CD4-positive, alpha-beta memory T cell (primary cell): Measurements from ENCODE around the gene ISY1. TPM values are rescaled to one million over a fixed set of nuclear protein-coding genes. Genes with fewer than 3 reads are reported as not detected.
"Not testable (repeated sequence)": the region's sequence is repeated elsewhere in the genome, so short reads cannot be mapped to it uniquely, and the experiment has no call there.

Source experiments
- CTCF ChIA-PET: fragments of 350-600 bp; sonication (Branson Sonifier 250); formaldehyde crosslinking; loops from one replicate; lab custom pipeline; 2021; ENCODE audit warnings: inconsistent platforms; ENCODE audit not compliant: partially characterized antibody; lab: Charles Lee
- POLR2A ChIA-PET: fragments of 350-600 bp; sonication (Branson Sonifier 250); formaldehyde crosslinking; loops from one replicate; lab custom pipeline; 2021; ENCODE audit not compliant: partially characterized antibody; lab: Charles Lee
- DNase-seq, 5 donors: peaks; one replicate each; pipeline versions ENCODE4 v3.0.0 to v3.0.0-alpha.2; 2020 to 2022; ENCODE audit warnings: mixed read lengths in 1 of 5
- H3K27ac ChIP-seq: one replicate; pipeline ENCODE4 v1.7.0; 2013; ENCODE audit warnings: low read depth, low read length
- H3K27me3 ChIP-seq: 2 replicates; pipeline ENCODE4 v1.7.0; 2013; ENCODE audit warnings: mild to moderate bottlenecking, low read length, moderate library complexity; ENCODE audit not compliant: insufficient read depth
- H3K36me3 ChIP-seq: 2 replicates; pipeline ENCODE4 v1.7.0; 2013; ENCODE audit warnings: mild to moderate bottlenecking, low read length, moderate library complexity; ENCODE audit not compliant: insufficient read depth
- H3K4me1 ChIP-seq: 2 replicates; pipeline ENCODE4 v1.7.0; 2013; ENCODE audit warnings: mild to moderate bottlenecking, low read length, moderate library complexity; ENCODE audit not compliant: insufficient read depth
- H3K4me3 ChIP-seq, 2 donors: one replicate each; pipeline ENCODE4 v1.7.0; 2013; ENCODE audit warnings: low read length in 2 of 2, mild to moderate bottlenecking in 1 of 2
- H3K9me3 ChIP-seq, 2 donors: one replicate each; pipeline ENCODE4 v1.7.0; 2013; ENCODE audit warnings: low read length in 2 of 2, control low read depth in 1 of 2; ENCODE audit not compliant: control insufficient read depth in 1 of 2
- H3K27ac Mint-ChIP-seq, 7 donors: one replicate each; pipeline ENCODE4 v1.8.0; 2020 to 2021; ENCODE audit warnings: mixed read lengths in 7 of 7, mild to moderate bottlenecking in 6 of 7, inconsistent platforms in 3 of 7, moderate library complexity in 3 of 7
- H3K27me3 Mint-ChIP-seq, 2 donors: one replicate each; pipeline ENCODE4 v1.8.0; 2020 to 2021; ENCODE audit warnings: mixed read lengths in 2 of 2
- H3K36me3 Mint-ChIP-seq, 2 donors: one replicate each; pipeline ENCODE4 v1.8.0; 2020 to 2021; ENCODE audit warnings: mixed read lengths in 2 of 2, inconsistent platforms in 1 of 2, mild to moderate bottlenecking in 1 of 2
- H3K4me1 Mint-ChIP-seq, 4 donors: one replicate each; pipeline ENCODE4 v1.8.0; 2020 to 2021; ENCODE audit warnings: mixed read lengths in 4 of 4, mild to moderate bottlenecking in 1 of 4
- H3K4me3 Mint-ChIP-seq, 8 donors: one replicate each; pipeline ENCODE4 v1.8.0; 2020 to 2021; ENCODE audit warnings: mixed read lengths in 8 of 8, mild to moderate bottlenecking in 7 of 8, moderate library complexity in 6 of 8, inconsistent platforms in 3 of 8
- H3K9me3 Mint-ChIP-seq, 8 donors: one replicate each; pipeline ENCODE4 v1.8.0; 2020 to 2021; ENCODE audit warnings: mixed read lengths in 8 of 8, mild to moderate bottlenecking in 5 of 8, inconsistent platforms in 3 of 8, moderate library complexity in 1 of 8
- intact Hi-C: fragments of 100-400 bp; cut with micrococcal nuclease; formaldehyde crosslinking; loops from one replicate; pipeline ENCODE4 v1.15.1; 2023
- polyA plus RNA-seq, 2 donors: library from polyadenylated mRNA; unstranded; fragments of 300-500 nt; fragmentation: Illumina TruSeq; gene quantifications; one replicate each; pipeline ENCODE4 v1.2.3, GENCODE V29; 2021
- total RNA-seq, 2 experiments: library from RNA; stranded (reverse); gene quantifications; one replicate each; pipeline ENCODE4 v1.2.3, GENCODE V29; 2021

ISY1 gene
- total and polyA plus RNA-seq, 4 experiments from 2014 or later: 29.5 to 104 (median 66.5) TPM

GRCh38 chr3:129117134-129117533 lies 43.7 kb downstream of the ISY1 start:
- intact Hi-C loops: no loop called here
- Histone ChIP-seq H3K4me1 (peaks cover 67% of the 10 kb centered on the region), H3K4me3 (no peak overlapping the region), H3K9me3 (no peaks in the 10 kb centered on the region), H3K27ac (peak overlapping the region; percentile 62), H3K36me3 (peaks cover 16% of the 10 kb centered on the region), H3K27me3 (no peaks in the 10 kb centered on the region)
- no peak for DNase-seq
- Mint-ChIP-seq H3K4me3 (peak overlapping the region; percentile 12 to 98 (median 72)), H3K4me1 (peaks cover 42 to 81% (median 61%) of the 10 kb centered on the region in 4 donors), H3K27ac (peak overlapping the region; percentile 94 to 99 (median 98)), H3K36me3 (peaks cover 31 to 53% of the 10 kb centered on the region in 2 donors), H3K9me3 (peaks cover 0 to 2% (median 0%) of the 10 kb centered on the region in 8 donors), H3K27me3 (no peaks in the 10 kb centered on the region)
- POLR2A ChIA-PET: interaction anchor here (0.6 to 8.7 kb wide), 15 partner anchors 10 to 1005 kb away, joined by 3 to 133 read pairs (median 7); partner anchors contain the start of genes CNBP and COPG1
- CTCF ChIA-PET: interaction anchor here (0.7 to 11.7 kb wide), 7 partner anchors 16 to 147 kb away, joined by 3 to 132 read pairs (median 7); no protein-coding TSS in a partner anchor

GRCh38 chr3:129116482-129116946 lies 44.3 kb downstream of the ISY1 start:
- Histone ChIP-seq H3K36me3 (peaks cover 16% of the 10 kb centered on the region), H3K9me3 (no peaks in the 10 kb centered on the region), H3K27ac (peak overlapping the region; percentile 27), H3K4me3 (peak overlapping the region; percentile 0 to 33), H3K4me1 (peaks cover 67% of the 10 kb centered on the region), H3K27me3 (no peaks in the 10 kb centered on the region)
- Mint-ChIP-seq H3K36me3 (peaks cover 31 to 53% of the 10 kb centered on the region in 2 donors), H3K4me1 (peaks cover 42 to 80% (median 61%) of the 10 kb centered on the region in 4 donors), H3K9me3 (peaks cover 0 to 2% (median 0%) of the 10 kb centered on the region in 8 donors), H3K4me3 (peak overlapping the region; percentile 63 to 94 (median 82)), H3K27me3 (no peaks in the 10 kb centered on the region), H3K27ac (peak overlapping the region; percentile 89 to 97 (median 93))
- ChIA-PET POLR2A (interaction anchor here (0.8 to 8.7 kb wide), 10 partner anchors 13 to 353 kb away, joined by 3 to 133 read pairs (median 6); partner anchors contain the start of gene CNBP), CTCF (interaction anchor here (0.6 to 11.7 kb wide), 9 partner anchors 16 to 100 kb away, joined by 3 to 132 read pairs (median 4); no protein-coding TSS in a partner anchor)
- intact Hi-C loops: no loop called here
- peak in 3 of 5 donors; percentile 19 to 39 (median 22) for DNase-seq

- Histone ChIP-seq H3K27me3 (no peaks in the 10 kb centered on the region), H3K4me3 (no peak overlapping the region), H3K36me3 (peaks cover 19% of the 10 kb centered on the region), H3K27ac (no peak overlapping the region), H3K9me3 (no peaks in the 10 kb centered on the region), H3K4me1 (peaks cover 67% of the 10 kb centered on the region)
- no peaks in the 10 kb centered on the region for H3K27me3 Mint-ChIP-seq
- CTCF ChIA-PET: interaction anchor here (1.1 to 11.7 kb wide), 2 partner anchors 46 to 62 kb away, joined by 3 to 132 read pairs; no protein-coding TSS in a partner anchor
- H3K9me3 Mint-ChIP-seq: peaks cover 0 to 2% (median 0%) of the 10 kb centered on the region in 8 donors
- H3K4me3 Mint-ChIP-seq: peak overlapping the region in 6 of 8 donors; percentile 9 to 57 (median 42)
- POLR2A ChIA-PET: interaction anchor here (0.7 to 7.1 kb wide), 3 partner anchors 7 to 201 kb away, joined by 3 to 34 read pairs (median 3); partner anchors contain the start of genes CNBP and RAB43
- peaks cover 47 to 85% (median 65%) of the 10 kb centered on the region in 4 donors for H3K4me1 Mint-ChIP-seq
- peaks cover 37 to 56% of the 10 kb centered on the region in 2 donors for H3K36me3 Mint-ChIP-seq
- peak overlapping the region; percentile 44 to 92 (median 68) for H3K27ac Mint-ChIP-seq
- DNase-seq: no peak
- intact Hi-C loops: no loop called here
Observed at GRCh38 chr3:129114455-129114854, 46.4 kb downstream of the ISY1 start.

GRCh38 chr3:129112308-129113052 lies 48.4 kb downstream of the ISY1 start:
- peak overlapping the region in 4 of 7 donors; percentile 13 to 78 (median 50) for H3K27ac Mint-ChIP-seq
- peaks cover 36 to 56% of the 10 kb centered on the region in 2 donors for H3K36me3 Mint-ChIP-seq
- H3K9me3 Mint-ChIP-seq: no peaks in the 10 kb centered on the region
- H3K27me3 ChIP-seq: no peaks in the 10 kb centered on the region
- no peaks in the 10 kb centered on the region for H3K27me3 Mint-ChIP-seq
- peaks cover 59% of the 10 kb centered on the region for H3K4me1 ChIP-seq
- CTCF ChIA-PET: interaction anchor here (1.1 to 1.4 kb wide), 2 partner anchors 59 to 61 kb away, joined by 3 to 4 read pairs; no protein-coding TSS in a partner anchor
- no peaks in the 10 kb centered on the region for H3K9me3 ChIP-seq
- DNase-seq: no peak
- H3K4me3 ChIP-seq: no peak overlapping the region
- POLR2A ChIA-PET: interaction anchor here (7.1 kb wide), 1 partner anchor 9 kb away, joined by 34 read pairs; the partner anchor contains the start of gene RAB43
- peaks cover 44 to 80% (median 59%) of the 10 kb centered on the region in 4 donors for H3K4me1 Mint-ChIP-seq
- intact Hi-C loops: no loop called here
- H3K4me3 Mint-ChIP-seq: peak overlapping the region in 2 of 8 donors; percentile 17 to 52
- H3K27ac ChIP-seq: no peak overlapping the region
- peaks cover 20% of the 10 kb centered on the region for H3K36me3 ChIP-seq

- intact Hi-C loops, H3K27me3 ChIP-seq, H3K4me3 Mint-ChIP-seq, DNase-seq, H3K9me3 Mint-ChIP-seq, H3K27me3 Mint-ChIP-seq, H3K4me3 ChIP-seq, H3K9me3 ChIP-seq, H3K27ac ChIP-seq: not testable (repeated sequence)
- H3K4me1 ChIP-seq: peaks cover 58% of the 10 kb centered on the region
- POLR2A ChIA-PET: interaction anchor here (7.1 kb wide), 1 partner anchor 10 kb away, joined by 34 read pairs; the partner anchor contains the start of gene RAB43
- H3K36me3 ChIP-seq: peaks cover 31% of the 10 kb centered on the region
- Mint-ChIP-seq H3K27ac (peak overlapping the region in 4 of 7 donors; percentile 2 to 65 (median 46)), H3K36me3 (peaks cover 31 to 56% of the 10 kb centered on the region in 2 donors), H3K4me1 (peaks cover 38 to 80% (median 55%) of the 10 kb centered on the region in 4 donors)
- CTCF ChIA-PET: interaction anchor here (1.4 kb wide), 1 partner anchor 58 kb away, joined by 4 read pairs; no protein-coding TSS in a partner anchor
Observed at GRCh38 chr3:129111076-129111780, 49.6 kb downstream of the ISY1 start.

- no peak overlapping the region for H3K4me3 Mint-ChIP-seq
- H3K4me1 ChIP-seq: peaks cover 58% of the 10 kb centered on the region
Observed at GRCh38 chr3:129107793-129108192, 53.1 kb downstream of the ISY1 start.

More at GRCh38 chr3:129107793-129108192, 53.1 kb downstream of the ISY1 start:
- H3K36me3 ChIP-seq: peaks cover 36% of the 10 kb centered on the region
- no peaks in the 10 kb centered on the region for H3K9me3 ChIP-seq
- no peak for DNase-seq
- POLR2A ChIA-PET: interaction anchor here (1.3 to 7.1 kb wide), 2 partner anchors 13 to 208 kb away, joined by 6 to 34 read pairs; partner anchors contain the start of gene RAB43
- intact Hi-C loops: no loop called here
- Mint-ChIP-seq H3K36me3 (peaks cover 22 to 52% of the 10 kb centered on the region in 2 donors), H3K9me3 (no peaks in the 10 kb centered on the region), H3K27me3 (no peaks in the 10 kb centered on the region), H3K4me1 (peaks cover 39 to 81% (median 56%) of the 10 kb centered on the region in 4 donors), H3K27ac (peak overlapping the region in 6 of 7 donors; percentile 39 to 87 (median 68))
- no peak overlapping the region for H3K4me3 ChIP-seq
- H3K27ac ChIP-seq: no peak overlapping the region
- CTCF ChIA-PET: interaction anchor here (1.4 kb wide), 1 partner anchor 56 kb away, joined by 3 read pairs; no protein-coding TSS in a partner anchor
- no peaks in the 10 kb centered on the region for H3K27me3 ChIP-seq
